Stimulated activated CD8-positive, alpha-beta memory T cell treated with anti-CD3 and anti-CD28 coated beads, Interleukin-2, amount 100 ng/mL, for 48 hours (primary cell): ENCODE data around the gene ASCL1.

Source experiments
- DNase-seq, 2 donors: peaks; one replicate each; pipeline ENCODE4 v3.0.0-alpha.2; 2020; ENCODE audit warnings: low read depth in 2 of 2

The ASCL1 gene

GRCh38 chr12:102951841-102952240, 5.6 kb upstream of the ASCL1 start:
- DNase-seq = no peak

- no peak for DNase-seq
Observed at GRCh38 chr12:102953221-102953620, 4.3 kb upstream of the ASCL1 start.

- no peak for DNase-seq
Observed at GRCh38 chr12:102954134-102954533, 3.3 kb upstream of the ASCL1 start.

GRCh38 chr12:102955926-102956737, 1.3 kb upstream of the ASCL1 start:
- no peak for DNase-seq

GRCh38 chr12:102956738-102957327, 641 bp upstream of the ASCL1 start:
- DNase-seq = no peak

GRCh38 chr12:102958073-102958829, 777 bp downstream of the ASCL1 start:
- DNase-seq = no peak

- no peak for DNase-seq
Observed at GRCh38 chr12:102958830-102959176, 1.3 kb downstream of the ASCL1 start.

GRCh38 chr12:102959391-102959790, 1.9 kb downstream of the ASCL1 start:
- no peak for DNase-seq

- no peak for DNase-seq
Observed at GRCh38 chr12:102960766-102961465, 3.4 kb downstream of the ASCL1 start.

- no peak for DNase-seq
Observed at GRCh38 chr12:102961466-102961855, 4.0 kb downstream of the ASCL1 start.

- no peak for DNase-seq
Observed at GRCh38 chr12:102962532-102962931, 5.1 kb downstream of the ASCL1 start.

- DNase-seq = no peak
Observed at GRCh38 chr12:102962986-102963385, 5.5 kb downstream of the ASCL1 start.

- DNase-seq = no peak
Observed at GRCh38 chr12:102963796-102964195, 6.3 kb downstream of the ASCL1 start.

- DNase-seq = no peak
Observed at GRCh38 chr12:102964872-102965271, 7.4 kb downstream of the ASCL1 start.

GRCh38 chr12:102965281-102966155, 8.0 kb downstream of the ASCL1 start:
- no peak for DNase-seq

GRCh38 chr12:102966200-102966863, 8.9 kb downstream of the ASCL1 start:
- no peak for DNase-seq

GRCh38 chr12:102970780-102971179, 13.3 kb downstream of the ASCL1 start:
- no peak for DNase-seq

- no peak for DNase-seq
Observed at GRCh38 chr12:102971227-102971626, 13.8 kb downstream of the ASCL1 start.

GRCh38 chr12:102973583-102973982, 16.1 kb downstream of the ASCL1 start:
- no peak for DNase-seq

- DNase-seq = no peak
Observed at GRCh38 chr12:102976609-102977280, 19.3 kb downstream of the ASCL1 start.
